ENCODE results near the gene TBL1X. TPM values are rescaled to one million over a fixed set of nuclear protein-coding genes. Genes with fewer than 3 reads are reported as not detected.

The TBL1X gene
- total and polyA plus RNA-seq, 10 of the 15 experiments (the other 5 are each of a cell fraction or from before 2014, with no cell fraction given): 4.4 to 26.3 (median 10.6) TPM

DNA sequence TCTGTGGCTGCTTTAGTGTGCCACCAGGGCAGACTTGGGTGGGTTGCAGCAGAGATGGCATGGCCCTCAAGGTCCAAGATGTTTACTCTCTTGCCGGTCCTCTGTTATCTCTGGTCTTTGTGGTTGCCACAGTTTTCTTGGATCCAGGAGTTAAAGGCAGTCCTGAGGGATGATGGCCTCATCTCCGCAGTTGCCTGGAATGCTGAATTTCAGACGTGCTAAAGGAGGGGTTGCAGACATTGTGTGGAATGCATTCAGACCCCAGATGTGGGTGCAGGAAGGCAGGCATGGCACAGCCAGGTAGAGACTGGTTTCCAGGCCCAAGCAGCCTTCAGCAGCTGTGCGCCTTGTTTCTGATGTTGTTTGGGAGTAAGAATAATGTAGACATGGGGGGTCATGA lies 64.4 kb downstream of the TBL1X start:
- DNase-seq (ENCODE audit: low read depth, low spot score): no peak
- Histone ChIP-seq H4K20me1 (ENCODE audit: control insufficient read depth, insufficient read depth) (no peaks in the 10 kb centered on the region), H3K4me3 (no peak overlapping the region), H3K4me2 (ENCODE audit: control insufficient read depth, insufficient read depth) (no peak overlapping the region), H2AFZ (ENCODE audit: control insufficient read depth, low read depth, low read length) (no peak overlapping the region), H3K79me2 (ENCODE audit: control insufficient read depth, insufficient read depth, low read length) (no peaks in the 10 kb centered on the region), H3K27ac (ENCODE audit: control insufficient read depth, insufficient read depth) (no peak overlapping the region), H3K27me3 (replicated peaks in 1 of 2; ENCODE audit: control insufficient read depth in 2 of 2, insufficient read depth in 2 of 2, low read length in 1 of 2) (no peaks in the 10 kb centered on the region), H3K4me1 (ENCODE audit: control insufficient read depth, insufficient read depth, low read length) (no peaks in the 10 kb centered on the region), H3K9me3 (replicated peaks; ENCODE audit: control insufficient read depth, insufficient read depth, low read length) (no peaks in the 10 kb centered on the region), H3K36me3 (ENCODE audit: control insufficient read depth in 2 of 2, insufficient read depth in 2 of 2, low read length in 1 of 2) (no peaks in the 10 kb centered on the region), H3K9ac (ENCODE audit: control insufficient read depth, insufficient read depth, low read length) (no peak overlapping the region)
- in situ Hi-C loops (cut with MboI): no loop called here
- TF ChIP-seq USF1 (IDR thresholded peaks at IDR 0.05; ENCODE audit: borderline replicate concordance, extremely low read length, insufficient read depth, low read depth, low read length) (no peak), BCL3 (IDR thresholded peaks at IDR 0.05; ENCODE audit: borderline replicate concordance, insufficient read depth, low read depth, low read length, poor library complexity, severe bottlenecking) (no peak), ZNF217 (IDR thresholded peaks at IDR 0.05) (no peak), MTA2 (IDR thresholded peaks at IDR 0.05; ENCODE audit: low read depth) (no peak), SMARCA5 (IDR thresholded peaks at IDR 0.05) (no peak), TAF1 (IDR thresholded peaks at IDR 0.05; ENCODE audit: borderline replicate concordance, low read depth, low read length) (no peak), ZBED1 (IDR thresholded peaks at IDR 0.05; ENCODE audit: borderline replicate concordance) (no peak), TCF7 (IDR thresholded peaks at IDR 0.05; ENCODE audit: borderline replicate concordance) (no peak), SP1 (IDR thresholded peaks at IDR 0.05; ENCODE audit: low read depth, low read length) (no peak)
- TF ChIP-seq, protein P1, sequence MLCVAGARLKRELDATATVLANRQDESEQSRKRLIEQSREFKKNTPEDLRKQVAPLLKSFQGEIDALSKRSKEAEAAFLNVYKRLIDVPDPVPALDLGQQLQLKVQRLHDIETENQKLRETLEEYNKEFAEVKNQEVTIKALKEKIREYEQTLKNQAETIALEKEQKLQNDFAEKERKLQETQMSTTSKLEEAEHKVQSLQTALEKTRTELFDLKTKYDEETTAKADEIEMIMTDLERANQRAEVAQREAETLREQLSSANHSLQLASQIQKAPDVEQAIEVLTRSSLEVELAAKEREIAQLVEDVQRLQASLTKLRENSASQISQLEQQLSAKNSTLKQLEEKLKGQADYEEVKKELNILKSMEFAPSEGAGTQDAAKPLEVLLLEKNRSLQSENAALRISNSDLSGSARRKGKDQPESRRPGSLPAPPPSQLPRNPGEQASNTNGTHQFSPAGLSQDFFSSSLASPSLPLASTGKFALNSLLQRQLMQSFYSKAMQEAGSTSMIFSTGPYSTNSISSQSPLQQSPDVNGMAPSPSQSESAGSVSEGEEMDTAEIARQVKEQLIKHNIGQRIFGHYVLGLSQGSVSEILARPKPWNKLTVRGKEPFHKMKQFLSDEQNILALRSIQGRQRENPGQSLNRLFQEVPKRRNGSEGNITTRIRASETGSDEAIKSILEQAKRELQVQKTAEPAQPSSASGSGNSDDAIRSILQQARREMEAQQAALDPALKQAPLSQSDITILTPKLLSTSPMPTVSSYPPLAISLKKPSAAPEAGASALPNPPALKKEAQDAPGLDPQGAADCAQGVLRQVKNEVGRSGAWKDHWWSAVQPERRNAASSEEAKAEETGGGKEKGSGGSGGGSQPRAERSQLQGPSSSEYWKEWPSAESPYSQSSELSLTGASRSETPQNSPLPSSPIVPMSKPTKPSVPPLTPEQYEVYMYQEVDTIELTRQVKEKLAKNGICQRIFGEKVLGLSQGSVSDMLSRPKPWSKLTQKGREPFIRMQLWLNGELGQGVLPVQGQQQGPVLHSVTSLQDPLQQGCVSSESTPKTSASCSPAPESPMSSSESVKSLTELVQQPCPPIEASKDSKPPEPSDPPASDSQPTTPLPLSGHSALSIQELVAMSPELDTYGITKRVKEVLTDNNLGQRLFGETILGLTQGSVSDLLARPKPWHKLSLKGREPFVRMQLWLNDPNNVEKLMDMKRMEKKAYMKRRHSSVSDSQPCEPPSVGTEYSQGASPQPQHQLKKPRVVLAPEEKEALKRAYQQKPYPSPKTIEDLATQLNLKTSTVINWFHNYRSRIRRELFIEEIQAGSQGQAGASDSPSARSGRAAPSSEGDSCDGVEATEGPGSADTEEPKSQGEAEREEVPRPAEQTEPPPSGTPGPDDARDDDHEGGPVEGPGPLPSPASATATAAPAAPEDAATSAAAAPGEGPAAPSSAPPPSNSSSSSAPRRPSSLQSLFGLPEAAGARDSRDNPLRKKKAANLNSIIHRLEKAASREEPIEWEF (IDR thresholded peaks at IDR 0.05; ENCODE audit: insufficient replicate concordance, low read depth, low read length): no peak
- TF ChIP-seq, protein P2, sequence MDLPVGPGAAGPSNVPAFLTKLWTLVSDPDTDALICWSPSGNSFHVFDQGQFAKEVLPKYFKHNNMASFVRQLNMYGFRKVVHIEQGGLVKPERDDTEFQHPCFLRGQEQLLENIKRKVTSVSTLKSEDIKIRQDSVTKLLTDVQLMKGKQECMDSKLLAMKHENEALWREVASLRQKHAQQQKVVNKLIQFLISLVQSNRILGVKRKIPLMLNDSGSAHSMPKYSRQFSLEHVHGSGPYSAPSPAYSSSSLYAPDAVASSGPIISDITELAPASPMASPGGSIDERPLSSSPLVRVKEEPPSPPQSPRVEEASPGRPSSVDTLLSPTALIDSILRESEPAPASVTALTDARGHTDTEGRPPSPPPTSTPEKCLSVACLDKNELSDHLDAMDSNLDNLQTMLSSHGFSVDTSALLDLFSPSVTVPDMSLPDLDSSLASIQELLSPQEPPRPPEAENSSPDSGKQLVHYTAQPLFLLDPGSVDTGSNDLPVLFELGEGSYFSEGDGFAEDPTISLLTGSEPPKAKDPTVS (IDR thresholded peaks at IDR 0.05; ENCODE audit: low read depth, low read length): no peak
- TF ChIP-seq, protein P3, sequence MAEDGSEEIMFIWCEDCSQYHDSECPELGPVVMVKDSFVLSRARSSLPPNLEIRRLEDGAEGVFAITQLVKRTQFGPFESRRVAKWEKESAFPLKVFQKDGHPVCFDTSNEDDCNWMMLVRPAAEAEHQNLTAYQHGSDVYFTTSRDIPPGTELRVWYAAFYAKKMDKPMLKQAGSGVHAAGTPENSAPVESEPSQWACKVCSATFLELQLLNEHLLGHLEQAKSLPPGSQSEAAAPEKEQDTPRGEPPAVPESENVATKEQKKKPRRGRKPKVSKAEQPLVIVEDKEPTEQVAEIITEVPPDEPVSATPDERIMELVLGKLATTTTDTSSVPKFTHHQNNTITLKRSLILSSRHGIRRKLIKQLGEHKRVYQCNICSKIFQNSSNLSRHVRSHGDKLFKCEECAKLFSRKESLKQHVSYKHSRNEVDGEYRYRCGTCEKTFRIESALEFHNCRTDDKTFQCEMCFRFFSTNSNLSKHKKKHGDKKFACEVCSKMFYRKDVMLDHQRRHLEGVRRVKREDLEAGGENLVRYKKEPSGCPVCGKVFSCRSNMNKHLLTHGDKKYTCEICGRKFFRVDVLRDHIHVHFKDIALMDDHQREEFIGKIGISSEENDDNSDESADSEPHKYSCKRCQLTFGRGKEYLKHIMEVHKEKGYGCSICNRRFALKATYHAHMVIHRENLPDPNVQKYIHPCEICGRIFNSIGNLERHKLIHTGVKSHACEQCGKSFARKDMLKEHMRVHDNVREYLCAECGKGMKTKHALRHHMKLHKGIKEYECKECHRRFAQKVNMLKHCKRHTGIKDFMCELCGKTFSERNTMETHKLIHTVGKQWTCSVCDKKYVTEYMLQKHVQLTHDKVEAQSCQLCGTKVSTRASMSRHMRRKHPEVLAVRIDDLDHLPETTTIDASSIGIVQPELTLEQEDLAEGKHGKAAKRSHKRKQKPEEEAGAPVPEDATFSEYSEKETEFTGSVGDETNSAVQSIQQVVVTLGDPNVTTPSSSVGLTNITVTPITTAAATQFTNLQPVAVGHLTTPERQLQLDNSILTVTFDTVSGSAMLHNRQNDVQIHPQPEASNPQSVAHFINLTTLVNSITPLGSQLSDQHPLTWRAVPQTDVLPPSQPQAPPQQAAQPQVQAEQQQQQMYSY (CRISPR knock-in tag; IDR thresholded peaks at IDR 0.05): no peak
- WGBS (ENCODE audit: insufficient coverage, insufficient replicate concordance, low lambda C conversion rate, missing lambda C conversion rate): 36% methylated on average over 4 of the region's 4 CpGs
- ChIA-PET POLR2A (no interaction called here), RAD21 (ENCODE audit: unreplicated experiment) (no interaction called here), SMC1A (ENCODE audit: uncharacterized antibody, unreplicated experiment) (interaction anchor here (1.2 kb wide), 1 partner anchor 61 kb away, joined by 4 read pairs; no protein-coding TSS in a partner anchor), CTCF (no interaction called here)
- no TSS peak for BruUV-seq (replicated peaks)
- intact Hi-C loops (cut with micrococcal nuclease; ENCODE audit: unreplicated experiment): no loop called here
- FAIRE-seq: no peak
- no peak for ATAC-seq

Measured in GM12878 (cell line).